K562 (cell line): ENCODE measurements around the gene LRRC19. TPM values are rescaled to one million over a fixed set of nuclear protein-coding genes. Genes with fewer than 3 reads are reported as not detected.

Experiments
- CBX3 ChIP-seq, 2 experiments: IDR thresholded peaks; 1 replicate in 1 of 2; 2 replicates in 1 of 2; pipeline ENCODE4 v1.6.1; 2012; ENCODE audit warnings: inconsistent platforms in 2 of 2, low read length in 2 of 2, borderline replicate concordance in 1 of 2, control low read depth in 1 of 2
- ERF ChIP-seq: fragments of 450-650 bp; formaldehyde crosslinking; IDR thresholded peaks from 2 replicates; pipeline ENCODE4 v1.4.0; 2020; ENCODE audit warnings: mild to moderate bottlenecking, mixed read lengths
- FOXJ3 ChIP-seq: sonication (generic); formaldehyde crosslinking; IDR thresholded peaks from 2 replicates; pipeline ENCODE4 v1.4.0; 2020; ENCODE audit warnings: mild to moderate bottlenecking, missing genetic modification reagents
- HMGN3 ChIP-seq: IDR thresholded peaks from 2 replicates; pipeline ENCODE4 v1.6.1; 2011; ENCODE audit warnings: borderline replicate concordance, low read depth, mild to moderate bottlenecking, mixed read lengths, low read length; ENCODE audit not compliant: insufficient read length; ENCODE audit errors: extremely low read depth
- MAZ ChIP-seq, 2 experiments: fragments of 450-650 bp in 1 of 2; sonication (generic) in 1 of 2; formaldehyde crosslinking; IDR thresholded peaks in 1 of 2; conservative IDR thresholded peaks in 1 of 2; 2 replicates each; pipeline versions ENCODE4 v1.4.0 to v1.5.0; 2020; ENCODE audit warnings: mild to moderate bottlenecking in 1 of 2, missing genetic modification reagents in 1 of 2
- MCM2 ChIP-seq: fragments of 450-650 bp; IDR thresholded peaks from 2 replicates; pipeline ENCODE4 v1.6.1; 2017; ENCODE audit warnings: low read depth, mild to moderate bottlenecking
- OTX1 ChIP-seq: fragments of 450-650 bp; formaldehyde crosslinking; IDR thresholded peaks from 2 replicates; pipeline ENCODE4 v1.4.0; 2022; ENCODE audit warnings: mild to moderate bottlenecking
- PURB ChIP-seq: sonication (generic); formaldehyde crosslinking; IDR thresholded peaks from 2 replicates; pipeline ENCODE4 v1.9.0; 2021; ENCODE audit warnings: low read depth, mild to moderate bottlenecking, missing genetic modification reagents
- RBM39 ChIP-seq: fragments of 200-400 bp; formaldehyde crosslinking; optimal IDR thresholded peaks from 2 replicates; pipeline ENCODE3; 2018; ENCODE audit warnings: low read depth, low read length
- TEAD1 ChIP-seq, 2 experiments: fragments of 450-650 bp in 1 of 2; sonication (generic) in 1 of 2; formaldehyde crosslinking; IDR thresholded peaks; 2 replicates each; pipeline versions ENCODE4 v1.4.0 to v1.8.0; 2020 to 2022; ENCODE audit warnings: mild to moderate bottlenecking in 2 of 2, missing genetic modification reagents in 1 of 2
- XRCC4 ChIP-seq: IDR thresholded peaks from one replicate; pipeline ENCODE4 v1.6.1; 2011; ENCODE audit not compliant: insufficient read depth, insufficient read length; ENCODE audit errors: extremely low read depth
- ZNF75A ChIP-seq: fragments of 450-650 bp; formaldehyde crosslinking; IDR thresholded peaks from 2 replicates; pipeline ENCODE4 v1.4.0; 2020; ENCODE audit warnings: mild to moderate bottlenecking
- polyA plus RNA-seq, 8 experiments: library from polyadenylated mRNA; depleted of rRNA in 4 of 8; stranded (reverse) in 5 of 8; unstranded in 3 of 8; fragments of >200 nt; fragmentation: Nextera tagmentation in 2 of 8; fragmentation: Illumina TruSeq in 1 of 8; extraction: Ambion mirVana in 2 of 8; extraction: Trizol in 1 of 8; gene quantifications; 2 replicates each; pipeline versions ENCODE4 v1.2.1 to v1.2.3, GENCODE V29; 2011 to 2014; ENCODE audit warnings: inconsistent platforms in 1 of 8, missing spikeins in 1 of 8
- total RNA-seq, 7 experiments: library from RNA; depleted of rRNA in 6 of 7; stranded (reverse); fragments of >200 nt in 6 of 7; fragmentation: Illumina TruSeq in 2 of 7; extraction: Trizol in 2 of 7; gene quantifications; 2 replicates each; pipeline versions ENCODE4 v1.2.1 to v1.2.3, GENCODE V29; 2011 to 2021; ENCODE audit warnings: low replicate concordance in 1 of 7
- TF ChIP-seq, protein P1 (sequence below): IDR thresholded peaks from 2 replicates; pipeline ENCODE4 v1.6.1; 2014; ENCODE audit warnings: antibody characterized with exemption
- TF ChIP-seq, protein P2 (sequence below): sonication (generic); formaldehyde crosslinking; IDR thresholded peaks from 2 replicates; pipeline ENCODE4 v1.4.0; 2020; ENCODE audit warnings: mild to moderate bottlenecking, missing genetic modification reagents
- TF ChIP-seq, protein P3 (sequence below): sonication (generic); formaldehyde crosslinking; IDR thresholded peaks from 2 replicates; pipeline ENCODE4 v1.5.0; 2020; ENCODE audit warnings: missing genetic modification reagents
- TF ChIP-seq, protein P4 (sequence below): fragments of 250-450 bp; sonication (Bioruptor Pico); IDR thresholded peaks from 2 replicates; pipeline ENCODE4 v1.5.0; 2021; ENCODE audit warnings: mild to moderate bottlenecking, borderline replicate concordance
- TF ChIP-seq, protein P5 (sequence below): fragments of 250-450 bp; sonication (Bioruptor Pico); IDR thresholded peaks from 2 replicates; pipeline ENCODE4 v1.9.0; 2021; ENCODE audit warnings: mild to moderate bottlenecking
- TF ChIP-seq, protein P6 (sequence below): fragments of 250-450 bp; sonication (Bioruptor Pico); IDR thresholded peaks from 2 replicates; pipeline ENCODE4 v1.4.0; 2020

The LRRC19 gene
- total and polyA plus RNA-seq, 9 of the 15 experiments (the other 6 are each of a cell fraction or from before 2014, with no cell fraction given), result not detected

DNA sequence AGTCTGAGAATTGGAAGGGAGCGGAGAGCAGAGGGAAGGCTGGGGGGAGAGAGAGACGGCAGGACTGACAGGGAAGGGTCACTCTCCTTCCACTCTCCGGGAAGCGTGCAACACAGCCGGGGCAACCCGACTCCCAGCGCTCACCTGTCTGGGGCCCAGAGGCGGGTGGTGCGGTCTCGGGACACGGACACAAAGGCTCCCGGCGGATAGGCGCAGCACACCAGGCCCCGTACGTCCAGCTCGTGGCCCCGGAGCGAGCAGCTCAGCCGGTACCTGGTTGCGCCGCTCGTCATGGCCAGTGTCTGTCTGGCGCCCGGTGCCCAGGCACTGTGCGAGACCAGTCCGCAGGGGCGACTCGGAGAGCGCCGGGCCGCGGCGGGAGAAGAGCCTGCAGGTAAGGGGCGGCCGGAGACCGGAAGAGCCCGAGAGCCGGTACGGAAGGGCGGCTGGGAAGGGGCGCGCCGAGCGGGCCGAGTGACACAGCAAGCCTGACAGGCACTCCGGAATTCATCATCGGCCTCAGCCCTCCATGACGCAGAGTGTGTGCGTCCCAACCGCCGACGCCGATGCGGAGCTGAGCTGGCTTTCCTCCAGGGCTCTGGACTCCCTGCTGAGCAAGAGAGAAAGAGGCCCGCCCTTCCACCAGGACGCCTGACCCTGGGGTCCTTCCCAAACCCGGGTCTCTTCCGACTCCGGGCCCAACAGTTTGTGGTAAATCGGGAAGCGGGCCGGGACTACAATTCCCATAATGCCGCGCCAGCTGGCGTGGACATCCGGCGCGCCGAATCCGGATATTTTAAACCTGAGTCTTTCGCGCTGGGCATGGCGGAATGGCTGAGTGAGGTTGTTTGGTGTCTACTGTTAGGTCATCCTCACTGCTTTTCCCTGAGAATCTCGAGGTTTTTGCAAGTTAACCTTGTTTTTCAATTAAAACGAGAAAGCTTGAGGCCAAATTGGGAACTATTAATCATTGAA is 58.4 kb downstream of the LRRC19 start, which contains the start of gene PLAA (continued):
- TF ChIP-seq, protein P1, sequence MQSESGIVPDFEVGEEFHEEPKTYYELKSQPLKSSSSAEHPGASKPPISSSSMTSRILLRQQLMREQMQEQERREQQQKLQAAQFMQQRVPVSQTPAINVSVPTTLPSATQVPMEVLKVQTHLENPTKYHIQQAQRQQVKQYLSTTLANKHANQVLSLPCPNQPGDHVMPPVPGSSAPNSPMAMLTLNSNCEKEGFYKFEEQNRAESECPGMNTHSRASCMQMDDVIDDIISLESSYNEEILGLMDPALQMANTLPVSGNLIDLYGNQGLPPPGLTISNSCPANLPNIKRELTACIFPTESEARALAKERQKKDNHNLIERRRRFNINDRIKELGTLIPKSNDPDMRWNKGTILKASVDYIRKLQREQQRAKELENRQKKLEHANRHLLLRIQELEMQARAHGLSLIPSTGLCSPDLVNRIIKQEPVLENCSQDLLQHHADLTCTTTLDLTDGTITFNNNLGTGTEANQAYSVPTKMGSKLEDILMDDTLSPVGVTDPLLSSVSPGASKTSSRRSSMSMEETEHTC, result no peak
- TF ChIP-seq, protein P2, sequence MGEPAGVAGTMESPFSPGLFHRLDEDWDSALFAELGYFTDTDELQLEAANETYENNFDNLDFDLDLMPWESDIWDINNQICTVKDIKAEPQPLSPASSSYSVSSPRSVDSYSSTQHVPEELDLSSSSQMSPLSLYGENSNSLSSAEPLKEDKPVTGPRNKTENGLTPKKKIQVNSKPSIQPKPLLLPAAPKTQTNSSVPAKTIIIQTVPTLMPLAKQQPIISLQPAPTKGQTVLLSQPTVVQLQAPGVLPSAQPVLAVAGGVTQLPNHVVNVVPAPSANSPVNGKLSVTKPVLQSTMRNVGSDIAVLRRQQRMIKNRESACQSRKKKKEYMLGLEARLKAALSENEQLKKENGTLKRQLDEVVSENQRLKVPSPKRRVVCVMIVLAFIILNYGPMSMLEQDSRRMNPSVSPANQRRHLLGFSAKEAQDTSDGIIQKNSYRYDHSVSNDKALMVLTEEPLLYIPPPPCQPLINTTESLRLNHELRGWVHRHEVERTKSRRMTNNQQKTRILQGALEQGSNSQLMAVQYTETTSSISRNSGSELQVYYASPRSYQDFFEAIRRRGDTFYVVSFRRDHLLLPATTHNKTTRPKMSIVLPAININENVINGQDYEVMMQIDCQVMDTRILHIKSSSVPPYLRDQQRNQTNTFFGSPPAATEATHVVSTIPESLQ (CRISPR knock-in tag), result no peak
- TF ChIP-seq HMGN3 (no peak), MCM2 (no peak), MAZ (CRISPR knock-in tag; conservative IDR thresholded peaks at IDR 0.05 in 1 of 2, IDR thresholded peaks at IDR 0.05 in 1 of 2) (peak in 1 of 2 experiments; percentile 43; a peak in 1 of 4 replicates), ZNF75A (CRISPR knock-in tag) (no peak), CBX3 (IDR thresholded peaks at IDR 0.05; ENCODE audit: borderline replicate concordance in 1 of 2, low read length in 2 of 2) (no peak), RBM39 (no peak), XRCC4 (no peak), OTX1 (CRISPR knock-in tag) (no peak), TEAD1 (CRISPR knock-in tag; IDR thresholded peaks at IDR 0.05) (no peak), PURB (CRISPR knock-in tag) (no peak), ERF (no peak), FOXJ3 (CRISPR knock-in tag) (no peak)
- TF ChIP-seq, protein P3, sequence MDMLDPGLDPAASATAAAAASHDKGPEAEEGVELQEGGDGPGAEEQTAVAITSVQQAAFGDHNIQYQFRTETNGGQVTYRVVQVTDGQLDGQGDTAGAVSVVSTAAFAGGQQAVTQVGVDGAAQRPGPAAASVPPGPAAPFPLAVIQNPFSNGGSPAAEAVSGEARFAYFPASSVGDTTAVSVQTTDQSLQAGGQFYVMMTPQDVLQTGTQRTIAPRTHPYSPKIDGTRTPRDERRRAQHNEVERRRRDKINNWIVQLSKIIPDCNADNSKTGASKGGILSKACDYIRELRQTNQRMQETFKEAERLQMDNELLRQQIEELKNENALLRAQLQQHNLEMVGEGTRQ (CRISPR knock-in tag), result no peak
- TF ChIP-seq, protein P4, sequence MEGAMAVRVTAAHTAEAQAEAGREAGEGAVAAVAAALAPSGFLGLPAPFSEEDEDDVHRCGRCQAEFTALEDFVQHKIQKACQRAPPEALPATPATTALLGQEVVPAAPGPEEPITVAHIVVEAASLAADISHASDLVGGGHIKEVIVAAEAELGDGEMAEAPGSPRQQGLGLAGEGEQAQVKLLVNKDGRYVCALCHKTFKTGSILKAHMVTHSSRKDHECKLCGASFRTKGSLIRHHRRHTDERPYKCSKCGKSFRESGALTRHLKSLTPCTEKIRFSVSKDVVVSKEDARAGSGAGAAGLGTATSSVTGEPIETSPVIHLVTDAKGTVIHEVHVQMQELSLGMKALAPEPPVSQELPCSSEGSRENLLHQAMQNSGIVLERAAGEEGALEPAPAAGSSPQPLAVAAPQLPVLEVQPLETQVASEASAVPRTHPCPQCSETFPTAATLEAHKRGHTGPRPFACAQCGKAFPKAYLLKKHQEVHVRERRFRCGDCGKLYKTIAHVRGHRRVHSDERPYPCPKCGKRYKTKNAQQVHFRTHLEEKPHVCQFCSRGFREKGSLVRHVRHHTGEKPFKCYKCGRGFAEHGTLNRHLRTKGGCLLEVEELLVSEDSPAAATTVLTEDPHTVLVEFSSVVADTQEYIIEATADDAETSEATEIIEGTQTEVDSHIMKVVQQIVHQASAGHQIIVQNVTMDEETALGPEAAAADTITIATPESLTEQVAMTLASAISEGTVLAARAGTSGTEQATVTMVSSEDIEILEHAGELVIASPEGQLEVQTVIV (CRISPR knock-in tag), result no peak
- TF ChIP-seq, protein P5, sequence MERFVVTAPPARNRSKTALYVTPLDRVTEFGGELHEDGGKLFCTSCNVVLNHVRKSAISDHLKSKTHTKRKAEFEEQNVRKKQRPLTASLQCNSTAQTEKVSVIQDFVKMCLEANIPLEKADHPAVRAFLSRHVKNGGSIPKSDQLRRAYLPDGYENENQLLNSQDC (CRISPR knock-in tag), result no peak
- TF ChIP-seq, protein P6, sequence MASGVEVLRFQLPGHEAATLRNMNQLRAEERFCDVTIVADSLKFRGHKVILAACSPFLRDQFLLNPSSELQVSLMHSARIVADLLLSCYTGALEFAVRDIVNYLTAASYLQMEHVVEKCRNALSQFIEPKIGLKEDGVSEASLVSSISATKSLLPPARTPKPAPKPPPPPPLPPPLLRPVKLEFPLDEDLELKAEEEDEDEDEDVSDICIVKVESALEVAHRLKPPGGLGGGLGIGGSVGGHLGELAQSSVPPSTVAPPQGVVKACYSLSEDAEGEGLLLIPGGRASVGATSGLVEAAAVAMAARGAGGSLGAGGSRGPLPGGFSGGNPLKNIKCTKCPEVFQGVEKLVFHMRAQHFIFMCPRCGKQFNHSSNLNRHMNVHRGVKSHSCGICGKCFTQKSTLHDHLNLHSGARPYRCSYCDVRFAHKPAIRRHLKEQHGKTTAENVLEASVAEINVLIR, result peak; percentile 85
